PC-3 (cell line): ENCODE measurements around the gene L3MBTL1. TPM values are rescaled to one million over a fixed set of nuclear protein-coding genes. Genes with fewer than 3 reads are reported as not detected.

Source experiments
- ATAC-seq: fragments of 200-7000 bp; cut with Tn5 transposase; 2 replicates; pipeline ENCODE4 v1.9.1; 2020; ENCODE audit warnings: mild to moderate bottlenecking, moderate library complexity
- BruUV-seq: library from RNA; stranded (reverse); fragments of 400-500 nt; replicated peaks from 2 replicates; lab custom pipeline; 2021; lab: Mats Ljungman, UMichigan
- CTCF ChIA-PET: fragments of 300-600 bp; sonication (Branson Sonifier 250); formaldehyde crosslinking; loops from one replicate; lab custom pipeline; 2022; ENCODE audit warnings: antibody characterized with exemption; lab: Charles Lee
- POLR2A ChIA-PET: fragments of 300-600 bp; sonication (Branson Sonifier 250); formaldehyde crosslinking; loops from one replicate; lab custom pipeline; 2022; ENCODE audit warnings: antibody characterized with exemption; ENCODE audit not compliant: unreplicated experiment; lab: Charles Lee
- DNase-seq: peaks from one replicate; pipeline ENCODE4 v3.0.0-alpha.2; 2015
- H2AFZ ChIP-seq: fragments of 300-600 bp; sonication (generic); 2 replicates; pipeline ENCODE4 v1.6.0; 2016; ENCODE audit warnings: antibody characterized with exemption, low read length
- H3F3A ChIP-seq: fragments of 300-600 bp; sonication (generic); one replicate; pipeline ENCODE4 v1.6.0; 2017; ENCODE audit warnings: antibody characterized with exemption, low read length, control low read depth, mild to moderate bottlenecking; ENCODE audit not compliant: unreplicated experiment
- H3K27ac ChIP-seq: fragments of 300-600 bp; sonication (generic); 2 replicates; pipeline ENCODE4 v1.5.1; 2016; ENCODE audit warnings: mild to moderate bottlenecking, low read length
- H3K27me3 ChIP-seq: fragments of 300-600 bp; sonication (generic); 2 replicates; pipeline ENCODE4 v1.6.1; 2016; ENCODE audit warnings: low read length, mixed read lengths
- H3K36me3 ChIP-seq: fragments of 300-600 bp; sonication (generic); 2 replicates; pipeline ENCODE4 v1.6.1; 2016; ENCODE audit warnings: low read depth, mixed run types, low read length, mixed read lengths
- H3K4me1 ChIP-seq: fragments of 300-600 bp; sonication (generic); 2 replicates; pipeline ENCODE4 v1.5.1; 2016; ENCODE audit warnings: low read length; ENCODE audit not compliant: insufficient read depth
- H3K4me2 ChIP-seq: fragments of 300-600 bp; sonication (generic); 2 replicates; pipeline ENCODE4 v1.6.0; 2016; ENCODE audit warnings: low read length
- H3K4me3 ChIP-seq: fragments of 300-600 bp; sonication (generic); 2 replicates; pipeline ENCODE4 v1.5.1; 2016; ENCODE audit warnings: mild to moderate bottlenecking, low read length, mixed read lengths
- H3K79me2 ChIP-seq: fragments of 300-600 bp; sonication (generic); 2 replicates; pipeline ENCODE4 v1.6.1; 2017; ENCODE audit warnings: low read length, mixed read lengths
- H3K9ac ChIP-seq: fragments of 300-600 bp; sonication (generic); 2 replicates; pipeline ENCODE4 v1.6.0; 2016; ENCODE audit warnings: mild to moderate bottlenecking, low read length
- H3K9me2 ChIP-seq: fragments of 300-600 bp; sonication (generic); replicated peaks from 2 replicates; pipeline ENCODE4 v1.6.1; 2016; ENCODE audit warnings: mixed run types, low read length, mixed read lengths
- H3K9me3 ChIP-seq: fragments of 300-600 bp; sonication (generic); 2 replicates; pipeline ENCODE4 v1.6.1; 2016; ENCODE audit warnings: low read length, mixed read lengths
- H4K20me1 ChIP-seq: fragments of 300-600 bp; sonication (generic); 2 replicates; pipeline ENCODE4 v1.6.1; 2016; ENCODE audit warnings: low read length, mixed read lengths
- EZH2 ChIP-seq: fragments of 300-600 bp; sonication (generic); IDR thresholded peaks from one replicate; pipeline ENCODE4 v1.6.1; 2017; ENCODE audit warnings: antibody characterized with exemption, mild to moderate bottlenecking, low read length; ENCODE audit not compliant: unreplicated experiment
- EZH2phosphoT487 ChIP-seq: fragments of 300-600 bp; sonication (generic); IDR thresholded peaks from 2 replicates; pipeline ENCODE4 v1.6.1; 2018; ENCODE audit warnings: mild to moderate bottlenecking, antibody characterized with exemption, low read length, borderline replicate concordance
- intact Hi-C: fragments of 100-400 bp; cut with micrococcal nuclease; formaldehyde crosslinking; loops from 2 replicates; pipeline ENCODE4 v1.9.0; 2023
- total RNA-seq: library from RNA; depleted of rRNA; stranded (reverse); fragments of >200 nt; gene quantifications from 2 replicates; pipeline ENCODE4 v1.2.3, GENCODE V29; 2014
- TF ChIP-seq, protein P1 (sequence below): fragments of 300-600 bp; sonication (generic); conservative IDR thresholded peaks from 2 replicates; pipeline ENCODE4 v1.5.1; 2017; ENCODE audit warnings: antibody characterized with exemption, low read depth, mild to moderate bottlenecking, low read length

The L3MBTL1 gene
- total RNA-seq, 1 experiment from 2014 or later, result 9.9 TPM

DNA sequence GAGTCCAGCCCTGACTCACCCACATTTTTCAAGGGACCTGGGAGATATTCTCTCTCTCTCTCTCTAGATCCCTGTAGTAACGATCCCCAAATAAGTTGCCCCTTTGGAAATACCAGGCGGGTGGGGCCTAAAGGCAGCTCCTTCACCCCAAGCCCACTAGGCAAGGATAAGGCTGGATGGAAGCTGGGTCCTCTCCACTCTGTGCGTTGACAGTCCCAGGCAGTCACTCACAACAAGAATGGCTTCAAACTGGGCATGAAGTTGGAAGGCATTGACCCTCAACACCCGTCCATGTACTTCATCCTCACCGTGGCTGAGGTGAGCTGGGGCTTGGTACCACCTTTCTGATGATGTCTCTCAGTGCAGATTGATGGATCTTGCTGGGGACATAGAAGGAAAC is 21.6 kb downstream of the L3MBTL1 start:
- Histone ChIP-seq H3K9ac (no peak overlapping the region), H3K27me3 (no peaks in the 10 kb centered on the region), H3K36me3 (no peaks in the 10 kb centered on the region), H3K4me1 (no peaks in the 10 kb centered on the region), H4K20me1 (no peaks in the 10 kb centered on the region), H3K27ac (no peak overlapping the region), H3K79me2 (no peaks in the 10 kb centered on the region), H3K9me3 (no peaks in the 10 kb centered on the region), H3K4me2 (no peak overlapping the region), H2AFZ (no peak overlapping the region), H3K4me3 (no peak overlapping the region), H3F3A (no peaks in the 10 kb centered on the region), H3K9me2 (no peaks in the 10 kb centered on the region)
- no peak for TF ChIP-seq EZH2phosphoT487
- TF ChIP-seq, protein P1, sequence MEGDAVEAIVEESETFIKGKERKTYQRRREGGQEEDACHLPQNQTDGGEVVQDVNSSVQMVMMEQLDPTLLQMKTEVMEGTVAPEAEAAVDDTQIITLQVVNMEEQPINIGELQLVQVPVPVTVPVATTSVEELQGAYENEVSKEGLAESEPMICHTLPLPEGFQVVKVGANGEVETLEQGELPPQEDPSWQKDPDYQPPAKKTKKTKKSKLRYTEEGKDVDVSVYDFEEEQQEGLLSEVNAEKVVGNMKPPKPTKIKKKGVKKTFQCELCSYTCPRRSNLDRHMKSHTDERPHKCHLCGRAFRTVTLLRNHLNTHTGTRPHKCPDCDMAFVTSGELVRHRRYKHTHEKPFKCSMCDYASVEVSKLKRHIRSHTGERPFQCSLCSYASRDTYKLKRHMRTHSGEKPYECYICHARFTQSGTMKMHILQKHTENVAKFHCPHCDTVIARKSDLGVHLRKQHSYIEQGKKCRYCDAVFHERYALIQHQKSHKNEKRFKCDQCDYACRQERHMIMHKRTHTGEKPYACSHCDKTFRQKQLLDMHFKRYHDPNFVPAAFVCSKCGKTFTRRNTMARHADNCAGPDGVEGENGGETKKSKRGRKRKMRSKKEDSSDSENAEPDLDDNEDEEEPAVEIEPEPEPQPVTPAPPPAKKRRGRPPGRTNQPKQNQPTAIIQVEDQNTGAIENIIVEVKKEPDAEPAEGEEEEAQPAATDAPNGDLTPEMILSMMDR, result no peak
- no peak for TF ChIP-seq EZH2
- ATAC-seq (no peak), DNase-seq (no peak)
- CTCF ChIA-PET, result no interaction called here
- intact Hi-C loops, result no loop called here
- POLR2A ChIA-PET, result no interaction called here
- BruUV-seq, result no TSS peak

DNA sequence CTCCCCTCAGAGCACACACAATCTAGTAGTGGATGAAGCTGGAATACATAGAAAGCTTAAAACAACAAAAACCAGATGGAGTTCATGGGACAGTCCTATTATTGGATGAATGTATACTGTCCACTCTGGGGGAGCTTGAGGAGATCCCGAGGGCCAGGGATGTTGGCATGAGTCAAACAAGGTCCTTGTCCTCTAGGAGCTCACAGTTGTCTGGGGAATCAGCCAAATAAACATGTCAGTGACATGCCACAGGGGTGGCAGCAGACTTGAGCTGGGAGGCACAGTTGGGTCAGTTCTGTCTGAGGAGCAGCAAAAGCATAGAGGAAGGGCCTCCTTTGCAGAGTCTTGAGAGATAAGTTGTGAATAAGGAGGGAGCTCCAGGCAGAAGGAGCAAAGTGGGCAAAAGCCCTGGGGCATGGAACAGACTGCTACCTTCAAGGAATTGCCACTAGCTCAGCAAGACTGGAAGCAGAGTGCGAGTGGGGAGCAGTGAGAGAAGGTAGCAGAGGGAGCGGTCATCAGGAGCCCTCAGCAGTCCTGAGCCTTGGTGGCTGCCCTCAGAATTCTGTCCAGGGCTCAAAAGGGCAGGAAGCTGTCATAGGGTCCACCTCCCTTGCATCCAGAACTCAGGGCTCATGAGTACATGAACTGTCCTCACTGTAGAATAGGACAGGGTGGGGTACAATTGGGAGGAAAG is 22.1 kb downstream of the L3MBTL1 start:
- ChIA-PET CTCF (no interaction called here), POLR2A (no interaction called here)
- ATAC-seq (no peak), DNase-seq (no peak)
- BruUV-seq, result no TSS peak
- Histone ChIP-seq H3K79me2 (no peaks in the 10 kb centered on the region), H3K9me3 (no peaks in the 10 kb centered on the region), H3K9ac (no peak overlapping the region), H3K27ac (no peak overlapping the region), H3K4me1 (no peaks in the 10 kb centered on the region), H3K4me2 (no peak overlapping the region), H3K4me3 (no peak overlapping the region), H3F3A (no peaks in the 10 kb centered on the region), H3K36me3 (no peaks in the 10 kb centered on the region), H2AFZ (no peak overlapping the region), H3K9me2 (no peaks in the 10 kb centered on the region), H3K27me3 (no peaks in the 10 kb centered on the region), H4K20me1 (no peaks in the 10 kb centered on the region)
- intact Hi-C loops, result no loop called here
- TF ChIP-seq, protein P1, result no peak
- TF ChIP-seq EZH2 (no peak), EZH2phosphoT487 (no peak)

DNA sequence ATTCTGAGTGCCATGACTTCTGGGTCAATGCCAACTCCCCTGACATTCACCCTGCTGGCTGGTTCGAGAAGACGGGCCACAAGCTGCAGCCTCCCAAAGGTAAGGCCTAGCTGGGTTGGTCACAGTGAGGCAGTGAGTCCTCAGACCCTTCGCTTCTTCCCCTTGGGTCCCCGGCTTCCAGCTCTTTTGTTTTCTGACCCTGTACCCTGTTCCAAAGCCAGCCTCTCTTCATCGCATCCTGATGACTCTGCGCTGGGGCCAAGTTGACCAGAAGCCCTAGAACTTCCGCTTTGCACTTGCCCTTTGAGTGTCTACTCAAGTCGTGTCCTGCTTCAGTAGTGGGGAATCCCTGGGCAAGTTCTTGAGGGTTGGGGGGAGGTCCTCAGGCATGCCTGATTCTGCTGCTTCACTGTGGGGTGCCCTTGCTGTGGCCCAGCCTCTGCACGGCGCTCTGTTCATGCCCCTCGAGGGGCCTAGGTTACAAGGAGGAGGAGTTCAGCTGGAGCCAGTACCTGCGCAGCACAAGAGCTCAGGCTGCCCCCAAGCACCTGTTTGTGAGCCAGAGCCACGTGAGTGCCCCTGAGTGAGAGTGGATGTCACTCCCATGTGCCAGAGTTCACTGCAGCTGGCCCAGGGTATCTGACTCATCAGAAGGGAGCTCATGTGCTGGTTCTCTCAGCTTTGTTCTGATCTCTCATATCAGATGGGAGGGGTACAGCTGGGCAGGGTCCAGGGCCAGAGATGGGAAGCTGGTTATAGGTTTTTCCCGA is 23.0 kb downstream of the L3MBTL1 start:
- BruUV-seq, result no TSS peak
- no peak overlapping the region for H3K27ac ChIP-seq
- H3K27me3 ChIP-seq, result no peaks in the 10 kb centered on the region
- no peak for ATAC-seq
- H3K9ac ChIP-seq, result no peak overlapping the region
- CTCF ChIA-PET, result no interaction called here
- H3K9me2 ChIP-seq, result no peaks in the 10 kb centered on the region
- H3K36me3 ChIP-seq, result no peaks in the 10 kb centered on the region
- POLR2A ChIA-PET, result no interaction called here
- DNase-seq, result no peak
- no peak overlapping the region for H3K4me2 ChIP-seq
- intact Hi-C loops, result no loop called here
- no peak overlapping the region for H2AFZ ChIP-seq
- H3F3A ChIP-seq, result no peaks in the 10 kb centered on the region
- no peak for TF ChIP-seq EZH2phosphoT487
- TF ChIP-seq EZH2, result no peak
- TF ChIP-seq, protein P1, result no peak
- H3K4me3 ChIP-seq, result no peak overlapping the region
- H4K20me1 ChIP-seq, result no peaks in the 10 kb centered on the region
- H3K4me1 ChIP-seq, result no peaks in the 10 kb centered on the region
- no peaks in the 10 kb centered on the region for H3K9me3 ChIP-seq
- H3K79me2 ChIP-seq, result no peaks in the 10 kb centered on the region
